ENCODE results near the gene GRIP2.

The GRIP2 gene

DNA sequence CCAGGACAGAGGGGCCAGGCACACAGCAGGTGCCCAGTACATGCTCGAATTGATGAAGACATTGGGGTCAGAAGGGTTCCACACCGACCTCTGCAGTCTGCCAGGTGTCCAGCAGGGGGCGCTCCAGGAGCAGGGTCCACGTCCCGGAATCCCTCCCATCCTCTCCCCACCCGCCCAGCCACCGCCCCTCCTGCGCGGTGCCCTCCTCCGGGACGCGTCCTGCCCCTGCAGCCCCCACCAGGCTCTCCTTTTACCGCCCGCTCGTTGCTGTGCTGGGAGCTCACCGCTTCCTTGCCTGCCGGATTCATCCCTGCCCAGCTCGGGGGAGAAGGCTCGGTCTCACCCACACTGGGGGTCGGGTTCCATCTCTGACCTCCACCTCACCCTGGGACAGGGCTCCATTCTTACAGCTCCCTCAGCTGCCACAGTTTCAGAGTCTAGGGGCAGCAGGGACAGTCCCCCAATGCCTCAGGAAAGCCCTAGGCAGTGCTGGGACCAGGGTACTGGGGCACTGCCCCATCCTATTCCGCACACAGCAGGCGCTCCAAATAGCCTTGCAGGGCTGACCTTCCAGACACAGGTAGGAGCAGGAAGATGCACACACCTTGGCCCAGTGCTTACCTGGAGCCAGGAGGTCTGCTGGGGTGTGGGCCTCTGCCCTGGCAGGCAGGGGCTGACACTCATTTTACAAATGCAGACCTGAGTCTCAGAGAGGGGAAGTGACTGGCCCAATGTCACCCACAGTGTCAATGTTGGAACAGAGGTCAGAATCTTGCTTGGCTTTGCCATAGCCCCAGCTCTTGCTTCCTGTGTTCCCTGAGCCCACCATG, 31.0 kb downstream of the GRIP2 start:
- Histone ChIP-seq H3K9me3 (ENCODE audit: insufficient read depth, low read length) (no peaks in the 10 kb centered on the region), H3K36me3 (ENCODE audit: insufficient read depth, insufficient read length, low read length) (no peaks in the 10 kb centered on the region), H3K27me3 (ENCODE audit: insufficient read depth, insufficient read length) (no peaks in the 10 kb centered on the region), H3K4me1 (ENCODE audit: insufficient read depth, insufficient read length) (peaks cover 7% of the 10 kb centered on the region), H3K9ac (ENCODE audit: insufficient read length, low read depth) (peak overlapping the region; percentile 72), H3K4me3 (ENCODE audit: insufficient read length, low read depth) (no peak overlapping the region)
- DNase-seq (ENCODE audit: low read depth, low spot score): peak; percentile 69
- no peak for TF ChIP-seq ZNF274 (IDR thresholded peaks at IDR 0.05; ENCODE audit: low read depth, low read length)
- TF ChIP-seq SUZ12 (IDR thresholded peaks at IDR 0.05; ENCODE audit: extremely low read depth, insufficient read depth, insufficient read length): no peak
- no peak for TF ChIP-seq YY1 (IDR thresholded peaks at IDR 0.05; ENCODE audit: insufficient read depth, insufficient read length)

- H3K9me3 ChIP-seq (ENCODE audit: insufficient read depth, low read length): no peaks in the 10 kb centered on the region
- no peak overlapping the region for H3K9ac ChIP-seq (ENCODE audit: insufficient read length, low read depth)
- no peak for TF ChIP-seq YY1 (IDR thresholded peaks at IDR 0.05; ENCODE audit: insufficient read depth, insufficient read length)
- TF ChIP-seq ZNF274 (IDR thresholded peaks at IDR 0.05; ENCODE audit: low read depth, low read length): no peak
- no peak for TF ChIP-seq SUZ12 (IDR thresholded peaks at IDR 0.05; ENCODE audit: extremely low read depth, insufficient read depth, insufficient read length)
- no peaks in the 10 kb centered on the region for H3K36me3 ChIP-seq (ENCODE audit: insufficient read depth, insufficient read length, low read length)
- H3K27me3 ChIP-seq (ENCODE audit: insufficient read depth, insufficient read length): no peaks in the 10 kb centered on the region
- DNase-seq (ENCODE audit: low read depth, low spot score): no peak
- H3K4me1 ChIP-seq (ENCODE audit: insufficient read depth, insufficient read length): peaks cover 9% of the 10 kb centered on the region
- no peak overlapping the region for H3K4me3 ChIP-seq (ENCODE audit: insufficient read length, low read depth)
Observed at GRCh38 chr3:14508505-14508819, 31.7 kb downstream of the GRIP2 start.

GRCh38 chr3:14507757-14508504, 32.2 kb downstream of the GRIP2 start:
- H3K9ac ChIP-seq (ENCODE audit: insufficient read length, low read depth): no peak overlapping the region
- peaks cover 9% of the 10 kb centered on the region for H3K4me1 ChIP-seq (ENCODE audit: insufficient read depth, insufficient read length)
- H3K4me3 ChIP-seq (ENCODE audit: insufficient read length, low read depth): no peak overlapping the region
- H3K27me3 ChIP-seq (ENCODE audit: insufficient read depth, insufficient read length): no peaks in the 10 kb centered on the region
- H3K9me3 ChIP-seq (ENCODE audit: insufficient read depth, low read length): peaks cover 3% of the 10 kb centered on the region; the same call in 1 of the 2 replicates
- no peak for TF ChIP-seq ZNF274 (IDR thresholded peaks at IDR 0.05; ENCODE audit: low read depth, low read length)
- TF ChIP-seq YY1 (IDR thresholded peaks at IDR 0.05; ENCODE audit: insufficient read depth, insufficient read length): no peak
- no peak for TF ChIP-seq SUZ12 (IDR thresholded peaks at IDR 0.05; ENCODE audit: extremely low read depth, insufficient read depth, insufficient read length)
- no peak for DNase-seq (ENCODE audit: low read depth, low spot score)
- no peaks in the 10 kb centered on the region for H3K36me3 ChIP-seq (ENCODE audit: insufficient read depth, insufficient read length, low read length)

DNA sequence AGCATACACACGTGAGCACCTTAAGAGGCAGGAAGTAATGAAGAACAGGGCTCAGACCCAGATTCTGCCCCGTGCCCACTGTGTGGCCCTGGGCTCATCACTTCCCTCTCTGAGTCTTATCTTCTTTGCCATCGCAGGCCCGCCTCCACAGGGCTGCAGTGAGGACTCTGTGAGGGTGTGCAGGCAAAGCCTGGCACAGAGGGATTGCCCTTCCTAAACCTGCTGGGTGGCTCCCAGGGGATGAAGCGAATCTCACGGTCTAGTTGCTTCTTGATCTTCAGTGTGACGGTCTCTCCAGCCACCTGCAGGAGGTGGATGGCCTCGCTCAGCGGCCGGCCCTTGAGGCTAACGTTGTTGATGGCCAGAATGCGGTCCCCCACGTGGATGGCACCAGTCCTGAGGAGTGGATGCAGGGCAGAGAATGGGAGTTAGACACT, 32.8 kb downstream of the GRIP2 start:
- no peaks in the 10 kb centered on the region for H3K27me3 ChIP-seq (ENCODE audit: insufficient read depth, insufficient read length)
- no peak for DNase-seq (ENCODE audit: low read depth, low spot score)
- H3K9me3 ChIP-seq (ENCODE audit: insufficient read depth, low read length): peaks cover 9% of the 10 kb centered on the region
- H3K9ac ChIP-seq (ENCODE audit: insufficient read length, low read depth): no peak overlapping the region
- peaks cover 9% of the 10 kb centered on the region for H3K4me1 ChIP-seq (ENCODE audit: insufficient read depth, insufficient read length)
- H3K4me3 ChIP-seq (ENCODE audit: insufficient read length, low read depth): no peak overlapping the region
- no peaks in the 10 kb centered on the region for H3K36me3 ChIP-seq (ENCODE audit: insufficient read depth, insufficient read length, low read length)
- TF ChIP-seq YY1 (IDR thresholded peaks at IDR 0.05; ENCODE audit: insufficient read depth, insufficient read length): no peak
- TF ChIP-seq ZNF274 (IDR thresholded peaks at IDR 0.05; ENCODE audit: low read depth, low read length): no peak
- TF ChIP-seq SUZ12 (IDR thresholded peaks at IDR 0.05; ENCODE audit: extremely low read depth, insufficient read depth, insufficient read length): no peak

DNA sequence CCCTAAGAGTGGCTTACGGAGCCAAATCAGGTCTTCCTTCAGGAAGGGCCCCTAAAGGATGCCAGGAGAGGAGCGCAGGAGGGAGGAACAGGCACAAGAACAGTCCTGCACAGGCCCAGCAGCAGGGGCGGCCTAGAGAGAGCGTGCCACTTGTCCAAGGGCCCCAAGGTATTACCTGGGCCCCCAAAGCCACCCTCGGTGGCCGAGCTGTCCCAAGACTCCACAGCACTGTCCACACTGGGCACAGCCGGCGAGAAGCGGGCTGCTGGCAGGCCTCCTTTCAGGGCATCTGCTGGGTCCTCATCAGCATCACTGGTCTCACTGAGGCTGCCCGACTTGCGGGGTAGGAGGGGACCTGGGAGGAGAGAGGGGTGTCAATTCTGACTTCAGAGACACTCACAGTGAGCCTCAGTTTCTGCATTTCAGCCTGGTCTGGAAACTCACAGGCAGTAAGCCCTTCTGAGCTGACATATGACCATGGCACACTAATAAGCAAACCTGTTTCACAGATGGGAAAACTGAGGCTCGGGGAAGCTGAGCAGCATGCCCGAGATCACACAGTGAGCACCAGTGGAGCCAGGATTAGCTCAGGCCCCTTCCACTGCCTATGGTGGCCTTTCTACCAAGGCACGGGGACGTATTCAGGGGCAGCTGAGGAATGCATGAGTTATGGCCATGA, 33.4 kb downstream of the GRIP2 start:
- Histone ChIP-seq H3K27me3 (ENCODE audit: insufficient read depth, insufficient read length) (no peaks in the 10 kb centered on the region), H3K9me3 (ENCODE audit: insufficient read depth, low read length) (peaks cover 15% of the 10 kb centered on the region), H3K4me1 (ENCODE audit: insufficient read depth, insufficient read length) (peaks cover 5% of the 10 kb centered on the region), H3K36me3 (ENCODE audit: insufficient read depth, insufficient read length, low read length) (no peaks in the 10 kb centered on the region), H3K4me3 (ENCODE audit: insufficient read length, low read depth) (no peak overlapping the region), H3K9ac (ENCODE audit: insufficient read length, low read depth) (no peak overlapping the region)
- TF ChIP-seq YY1 (IDR thresholded peaks at IDR 0.05; ENCODE audit: insufficient read depth, insufficient read length) (no peak), ZNF274 (IDR thresholded peaks at IDR 0.05; ENCODE audit: low read depth, low read length) (no peak), SUZ12 (IDR thresholded peaks at IDR 0.05; ENCODE audit: extremely low read depth, insufficient read depth, insufficient read length) (no peak)
- no peak for DNase-seq (ENCODE audit: low read depth, low spot score)

- H3K9me3 ChIP-seq (ENCODE audit: insufficient read depth, low read length): peaks cover 20% of the 10 kb centered on the region
- H3K36me3 ChIP-seq (ENCODE audit: insufficient read depth, insufficient read length, low read length): no peaks in the 10 kb centered on the region
- H3K4me3 ChIP-seq (ENCODE audit: insufficient read length, low read depth): no peak overlapping the region
- peaks cover 2% of the 10 kb centered on the region for H3K4me1 ChIP-seq (ENCODE audit: insufficient read depth, insufficient read length)
- no peaks in the 10 kb centered on the region for H3K27me3 ChIP-seq (ENCODE audit: insufficient read depth, insufficient read length)
- H3K9ac ChIP-seq (ENCODE audit: insufficient read length, low read depth): no peak overlapping the region
- DNase-seq (ENCODE audit: low read depth, low spot score): no peak
- TF ChIP-seq YY1 (IDR thresholded peaks at IDR 0.05; ENCODE audit: insufficient read depth, insufficient read length) (no peak), ZNF274 (IDR thresholded peaks at IDR 0.05; ENCODE audit: low read depth, low read length) (no peak)
Observed at GRCh38 chr3:14505803-14506500, 34.2 kb downstream of the GRIP2 start.
